DOHH2 (cell line): ENCODE measurements around the gene IL2RG.

Experiments used
- CTCF ChIP-seq: fragments of 200-600 bp; sonication (generic); IDR thresholded peaks from one replicate; pipeline ENCODE4 v1.5.1; 2014; ENCODE audit warnings: antibody characterized with exemption, mild to moderate bottlenecking, low read depth, low read length; ENCODE audit not compliant: poor library complexity, severe bottlenecking
- EZH2phosphoT487 ChIP-seq: fragments of 200-600 bp; sonication (generic); IDR thresholded peaks from 2 replicates; pipeline ENCODE4 v1.6.1; 2017; ENCODE audit warnings: borderline replicate concordance, mild to moderate bottlenecking, antibody characterized with exemption, low read length, moderate library complexity, mixed read lengths

GRCh38 chrX:71147496-71148277 is 36.3 kb upstream of the IL2RG start:
- TF ChIP-seq CTCF (no peak), EZH2phosphoT487 (no peak)
